ENCODE results near the gene C15orf39.
"Not testable (repeated sequence)": the region's sequence is repeated elsewhere in the genome, so short reads cannot be mapped to it uniquely, and the experiment has no call there.

DNA sequence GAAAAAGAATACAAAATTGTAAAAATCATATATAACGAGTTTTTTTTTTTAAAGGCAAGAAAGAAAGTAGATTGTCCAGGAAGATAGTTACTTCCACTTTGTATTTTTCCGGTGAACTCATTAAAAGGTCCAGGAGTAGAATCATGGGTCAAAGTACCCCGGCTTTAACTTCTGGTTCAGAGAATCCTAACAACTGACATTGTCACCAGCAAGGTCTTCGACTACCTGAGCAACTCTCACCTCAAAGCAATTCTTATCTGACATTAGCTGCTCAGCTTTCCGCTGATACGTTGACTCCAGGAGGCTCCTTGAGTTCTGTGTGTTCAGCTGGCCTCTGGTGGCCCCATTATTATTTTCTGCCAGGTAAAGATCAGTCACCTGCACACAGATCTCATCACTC, 47.3 kb downstream of the C15orf39 start:
- TF ChIP-seq ZNF75A (CRISPR knock-in tag; IDR thresholded peaks at IDR 0.05); CREM (IDR thresholded peaks at IDR 0.05; ENCODE audit: low read depth); EHMT2 (IDR thresholded peaks at IDR 0.05); CHD1 (IDR thresholded peaks at IDR 0.05; ENCODE audit: low read length); TARDBP (IDR thresholded peaks at IDR 0.05); TEAD2 (tag; IDR thresholded peaks at IDR 0.05); SRSF7 (optimal IDR thresholded peaks at IDR 0.05; ENCODE audit: low read depth, low read length); ILK (tag; IDR thresholded peaks at IDR 0.05; ENCODE audit: borderline replicate concordance, low read depth): not testable (repeated sequence)
- TF ChIP-seq, protein P1, sequence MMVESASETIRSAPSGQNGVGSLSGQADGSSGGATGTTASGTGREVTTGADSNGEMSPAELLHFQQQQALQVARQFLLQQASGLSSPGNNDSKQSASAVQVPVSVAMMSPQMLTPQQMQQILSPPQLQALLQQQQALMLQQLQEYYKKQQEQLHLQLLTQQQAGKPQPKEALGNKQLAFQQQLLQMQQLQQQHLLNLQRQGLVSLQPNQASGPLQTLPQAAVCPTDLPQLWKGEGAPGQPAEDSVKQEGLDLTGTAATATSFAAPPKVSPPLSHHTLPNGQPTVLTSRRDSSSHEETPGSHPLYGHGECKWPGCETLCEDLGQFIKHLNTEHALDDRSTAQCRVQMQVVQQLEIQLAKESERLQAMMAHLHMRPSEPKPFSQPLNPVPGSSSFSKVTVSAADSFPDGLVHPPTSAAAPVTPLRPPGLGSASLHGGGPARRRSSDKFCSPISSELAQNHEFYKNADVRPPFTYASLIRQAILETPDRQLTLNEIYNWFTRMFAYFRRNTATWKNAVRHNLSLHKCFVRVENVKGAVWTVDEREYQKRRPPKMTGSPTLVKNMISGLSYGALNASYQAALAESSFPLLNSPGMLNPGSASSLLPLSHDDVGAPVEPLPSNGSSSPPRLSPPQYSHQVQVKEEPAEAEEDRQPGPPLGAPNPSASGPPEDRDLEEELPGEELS (CRISPR knock-in tag; IDR thresholded peaks at IDR 0.05; ENCODE audit: borderline replicate concordance) = not testable (repeated sequence)
- TF ChIP-seq, protein P2, sequence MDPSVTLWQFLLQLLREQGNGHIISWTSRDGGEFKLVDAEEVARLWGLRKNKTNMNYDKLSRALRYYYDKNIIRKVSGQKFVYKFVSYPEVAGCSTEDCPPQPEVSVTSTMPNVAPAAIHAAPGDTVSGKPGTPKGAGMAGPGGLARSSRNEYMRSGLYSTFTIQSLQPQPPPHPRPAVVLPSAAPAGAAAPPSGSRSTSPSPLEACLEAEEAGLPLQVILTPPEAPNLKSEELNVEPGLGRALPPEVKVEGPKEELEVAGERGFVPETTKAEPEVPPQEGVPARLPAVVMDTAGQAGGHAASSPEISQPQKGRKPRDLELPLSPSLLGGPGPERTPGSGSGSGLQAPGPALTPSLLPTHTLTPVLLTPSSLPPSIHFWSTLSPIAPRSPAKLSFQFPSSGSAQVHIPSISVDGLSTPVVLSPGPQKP (CRISPR knock-in tag; IDR thresholded peaks at IDR 0.05) = not testable (repeated sequence)
